ENCODE data around the gene ANKRD17.

DNA sequence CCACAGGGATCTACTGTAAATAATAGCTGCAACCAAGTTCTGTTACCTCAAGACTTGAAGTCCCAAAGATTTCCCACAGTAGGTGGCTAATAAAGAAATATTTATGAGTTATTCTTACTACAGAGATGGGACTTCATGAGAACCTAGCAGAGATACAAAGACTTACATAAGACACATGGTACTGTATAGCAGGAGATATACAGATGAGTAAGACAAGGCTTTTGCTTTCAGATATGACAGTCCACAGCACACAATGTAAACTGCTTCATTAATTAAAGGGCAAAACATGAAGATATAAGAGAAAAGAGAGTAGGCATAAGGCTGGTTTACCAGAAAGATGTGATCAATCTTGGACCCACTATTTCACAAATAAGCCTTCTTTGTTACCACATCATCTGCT, 6.6 kb downstream of the ANKRD17 start:
- TF ChIP-seq, protein P1, sequence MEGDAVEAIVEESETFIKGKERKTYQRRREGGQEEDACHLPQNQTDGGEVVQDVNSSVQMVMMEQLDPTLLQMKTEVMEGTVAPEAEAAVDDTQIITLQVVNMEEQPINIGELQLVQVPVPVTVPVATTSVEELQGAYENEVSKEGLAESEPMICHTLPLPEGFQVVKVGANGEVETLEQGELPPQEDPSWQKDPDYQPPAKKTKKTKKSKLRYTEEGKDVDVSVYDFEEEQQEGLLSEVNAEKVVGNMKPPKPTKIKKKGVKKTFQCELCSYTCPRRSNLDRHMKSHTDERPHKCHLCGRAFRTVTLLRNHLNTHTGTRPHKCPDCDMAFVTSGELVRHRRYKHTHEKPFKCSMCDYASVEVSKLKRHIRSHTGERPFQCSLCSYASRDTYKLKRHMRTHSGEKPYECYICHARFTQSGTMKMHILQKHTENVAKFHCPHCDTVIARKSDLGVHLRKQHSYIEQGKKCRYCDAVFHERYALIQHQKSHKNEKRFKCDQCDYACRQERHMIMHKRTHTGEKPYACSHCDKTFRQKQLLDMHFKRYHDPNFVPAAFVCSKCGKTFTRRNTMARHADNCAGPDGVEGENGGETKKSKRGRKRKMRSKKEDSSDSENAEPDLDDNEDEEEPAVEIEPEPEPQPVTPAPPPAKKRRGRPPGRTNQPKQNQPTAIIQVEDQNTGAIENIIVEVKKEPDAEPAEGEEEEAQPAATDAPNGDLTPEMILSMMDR (IDR thresholded peaks at IDR 0.05 in 2 of 3, conservative IDR thresholded peaks at IDR 0.05 in 1 of 3; ENCODE audit: insufficient read depth in 2 of 3, low read depth in 1 of 3, low read length in 3 of 3), result no peak
- TF ChIP-seq, protein P2, sequence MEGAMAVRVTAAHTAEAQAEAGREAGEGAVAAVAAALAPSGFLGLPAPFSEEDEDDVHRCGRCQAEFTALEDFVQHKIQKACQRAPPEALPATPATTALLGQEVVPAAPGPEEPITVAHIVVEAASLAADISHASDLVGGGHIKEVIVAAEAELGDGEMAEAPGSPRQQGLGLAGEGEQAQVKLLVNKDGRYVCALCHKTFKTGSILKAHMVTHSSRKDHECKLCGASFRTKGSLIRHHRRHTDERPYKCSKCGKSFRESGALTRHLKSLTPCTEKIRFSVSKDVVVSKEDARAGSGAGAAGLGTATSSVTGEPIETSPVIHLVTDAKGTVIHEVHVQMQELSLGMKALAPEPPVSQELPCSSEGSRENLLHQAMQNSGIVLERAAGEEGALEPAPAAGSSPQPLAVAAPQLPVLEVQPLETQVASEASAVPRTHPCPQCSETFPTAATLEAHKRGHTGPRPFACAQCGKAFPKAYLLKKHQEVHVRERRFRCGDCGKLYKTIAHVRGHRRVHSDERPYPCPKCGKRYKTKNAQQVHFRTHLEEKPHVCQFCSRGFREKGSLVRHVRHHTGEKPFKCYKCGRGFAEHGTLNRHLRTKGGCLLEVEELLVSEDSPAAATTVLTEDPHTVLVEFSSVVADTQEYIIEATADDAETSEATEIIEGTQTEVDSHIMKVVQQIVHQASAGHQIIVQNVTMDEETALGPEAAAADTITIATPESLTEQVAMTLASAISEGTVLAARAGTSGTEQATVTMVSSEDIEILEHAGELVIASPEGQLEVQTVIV (CRISPR knock-in tag; IDR thresholded peaks at IDR 0.05; ENCODE audit: borderline replicate concordance), result no peak
- TF ChIP-seq JUNB (CRISPR knock-in tag; conservative IDR thresholded peaks at IDR 0.05) (no peak), ZNF780A (CRISPR knock-in tag; IDR thresholded peaks at IDR 0.05) (no peak), YY1 (IDR thresholded peaks at IDR 0.05; ENCODE audit: borderline replicate concordance in 1 of 3, control insufficient read depth in 1 of 3, extremely low read depth in 1 of 3, insufficient read depth in 3 of 3, insufficient read length in 1 of 3, insufficient replicate concordance in 2 of 3, low read depth in 1 of 3, low read length in 2 of 3) (no peak), JUN (IDR thresholded peaks at IDR 0.05; ENCODE audit: borderline replicate concordance, low read depth, low read length) (no peak), JUN (CRISPR knock-in tag; IDR thresholded peaks at IDR 0.05; ENCODE audit: borderline replicate concordance) (no peak), POLR2AphosphoS5 (IDR thresholded peaks at IDR 0.05; ENCODE audit: control insufficient read depth, insufficient read depth, low read depth, low read length) (no peak), SAP30 (IDR thresholded peaks at IDR 0.05; ENCODE audit: borderline replicate concordance, insufficient read depth, low read depth, low read length, poor library complexity, severe bottlenecking) (no peak), PTTG1 (tag; IDR thresholded peaks at IDR 0.05; ENCODE audit: low read depth) (no peak), HNRNPH1 (optimal IDR thresholded peaks at IDR 0.05; ENCODE audit: low read depth, low read length) (no peak), RCOR1 (IDR thresholded peaks at IDR 0.05; ENCODE audit: borderline replicate concordance in 1 of 2, low read depth in 2 of 2, low read length in 2 of 2) (no peak)
- TF ChIP-seq, protein P3, sequence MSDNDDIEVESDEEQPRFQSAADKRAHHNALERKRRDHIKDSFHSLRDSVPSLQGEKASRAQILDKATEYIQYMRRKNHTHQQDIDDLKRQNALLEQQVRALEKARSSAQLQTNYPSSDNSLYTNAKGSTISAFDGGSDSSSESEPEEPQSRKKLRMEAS (CRISPR knock-in tag; IDR thresholded peaks at IDR 0.05), result no peak
- TF ChIP-seq, protein P4, sequence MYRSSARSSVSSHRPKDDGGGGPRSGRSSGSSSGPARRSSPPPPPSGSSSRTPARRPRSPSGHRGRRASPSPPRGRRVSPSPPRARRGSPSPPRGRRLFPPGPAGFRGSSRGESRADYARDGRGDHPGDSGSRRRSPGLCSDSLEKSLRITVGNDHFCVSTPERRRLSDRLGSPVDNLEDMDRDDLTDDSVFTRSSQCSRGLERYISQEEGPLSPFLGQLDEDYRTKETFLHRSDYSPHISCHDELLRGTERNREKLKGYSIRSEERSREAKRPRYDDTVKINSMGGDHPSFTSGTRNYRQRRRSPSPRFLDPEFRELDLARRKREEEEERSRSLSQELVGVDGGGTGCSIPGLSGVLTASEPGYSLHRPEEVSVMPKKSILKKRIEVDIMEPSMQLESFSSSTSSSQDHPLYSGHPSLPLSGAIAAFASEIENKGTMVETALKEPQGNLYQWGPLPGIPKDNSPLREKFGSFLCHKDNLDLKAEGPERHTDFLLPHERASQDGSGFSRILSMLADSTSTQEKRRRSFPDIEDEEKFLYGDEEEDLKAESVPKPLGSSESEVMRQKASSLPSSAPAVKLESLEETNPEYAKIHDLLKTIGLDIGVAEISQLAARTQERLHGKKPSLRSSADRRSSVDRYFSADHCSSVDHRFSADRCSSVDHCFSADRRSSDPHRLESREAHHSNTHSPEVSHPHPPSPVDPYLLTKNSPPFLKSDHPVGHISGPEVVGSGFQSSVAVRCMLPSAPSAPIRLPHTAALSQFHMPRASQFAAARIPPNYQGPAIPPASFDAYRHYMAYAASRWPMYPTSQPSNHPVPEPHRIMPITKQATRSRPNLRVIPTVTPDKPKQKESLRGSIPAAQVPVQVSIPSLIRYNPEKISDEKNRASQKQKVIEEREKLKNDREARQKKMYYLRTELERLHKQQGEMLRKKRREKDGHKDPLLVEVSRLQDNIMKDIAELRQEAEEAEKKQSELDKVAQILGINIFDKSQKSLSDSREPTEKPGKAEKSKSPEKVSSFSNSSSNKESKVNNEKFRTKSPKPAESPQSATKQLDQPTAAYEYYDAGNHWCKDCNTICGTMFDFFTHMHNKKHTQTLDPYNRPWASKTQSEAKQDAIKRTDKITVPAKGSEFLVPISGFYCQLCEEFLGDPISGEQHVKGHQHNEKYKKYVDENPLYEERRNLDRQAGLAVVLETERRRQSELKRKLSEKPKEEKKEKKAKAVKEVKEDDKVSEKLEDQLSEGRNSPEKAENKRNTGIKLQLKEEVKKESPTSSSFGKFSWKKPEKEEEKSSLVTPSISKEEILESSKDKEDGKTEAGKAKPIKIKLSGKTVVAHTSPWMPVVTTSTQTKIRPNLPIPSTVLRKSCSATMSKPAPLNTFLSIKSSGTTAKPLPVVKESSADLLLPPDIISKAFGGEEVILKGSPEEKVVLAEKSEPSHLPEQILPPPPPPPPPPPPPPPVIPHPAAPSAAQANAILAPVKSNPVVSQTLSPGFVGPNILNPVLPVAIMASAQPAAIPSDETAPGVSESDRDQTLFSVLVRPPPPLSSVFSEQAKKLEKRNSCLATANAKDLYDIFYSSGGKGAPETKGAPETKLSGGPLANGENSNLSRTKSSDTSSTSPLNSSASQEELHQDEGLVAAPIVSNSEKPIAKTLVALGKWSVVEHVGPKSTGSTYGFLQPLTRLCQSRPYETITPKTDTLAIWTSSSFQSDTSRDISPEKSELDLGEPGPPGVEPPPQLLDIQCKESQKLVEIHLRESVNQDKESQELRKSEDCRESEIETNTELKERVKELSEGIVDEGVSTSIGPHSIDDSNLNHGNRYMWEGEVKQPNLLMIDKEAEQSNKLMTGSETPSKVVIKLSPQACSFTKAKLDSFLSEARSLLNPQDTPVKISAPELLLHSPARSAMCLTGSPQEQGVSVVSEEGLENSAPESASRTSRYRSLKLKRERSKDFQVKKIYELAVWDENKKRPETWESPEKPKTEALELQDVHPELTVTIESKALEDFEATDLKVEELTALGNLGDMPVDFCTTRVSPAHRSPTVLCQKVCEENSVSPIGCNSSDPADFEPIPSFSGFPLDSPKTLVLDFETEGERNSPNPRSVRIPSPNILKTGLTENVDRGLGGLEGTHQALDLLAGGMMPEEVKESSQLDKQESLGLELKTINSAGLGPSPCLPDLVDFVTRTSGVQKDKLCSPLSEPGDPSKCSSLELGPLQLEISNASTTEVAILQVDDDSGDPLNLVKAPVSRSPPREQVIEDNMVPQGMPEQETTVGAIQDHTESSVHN (IDR thresholded peaks at IDR 0.05; ENCODE audit: borderline replicate concordance in 1 of 2, low read depth in 1 of 2), result no peak
